22Rv1 (cell line): Measurements from ENCODE around the gene TK1.

Experiments
- ZFX ChIP-seq: fragments of 450-650 bp; IDR thresholded peaks from 2 replicates; pipeline ENCODE4 v1.6.1; 2017; ENCODE audit warnings: antibody characterized with exemption, borderline replicate concordance
- TF ChIP-seq, protein P1 (sequence below): fragments of 450-650 bp; IDR thresholded peaks from 2 replicates; pipeline ENCODE4 v1.5.1; 2017; ENCODE audit warnings: mild to moderate bottlenecking

DNA sequence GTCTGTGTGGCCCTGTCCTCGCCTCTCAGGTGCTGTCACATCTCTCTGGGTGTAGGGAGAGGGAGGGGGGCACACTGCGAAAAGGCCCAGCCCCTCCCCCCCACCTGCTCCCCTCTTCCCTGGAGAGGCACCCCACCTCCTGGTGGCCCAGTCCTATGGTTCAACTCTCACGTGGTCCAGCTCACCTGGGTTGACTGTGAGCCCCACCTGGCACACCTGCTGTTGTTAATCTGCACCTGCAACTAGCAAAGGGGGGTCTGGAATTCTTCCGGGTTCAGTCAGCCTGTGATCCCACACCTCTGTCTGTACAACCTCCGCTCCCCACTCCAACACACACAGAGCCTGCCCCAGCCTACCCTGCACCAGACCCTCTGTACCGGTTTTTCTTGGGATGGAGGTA, 20.4 kb downstream of the TK1 start:
- TF ChIP-seq, protein P1, sequence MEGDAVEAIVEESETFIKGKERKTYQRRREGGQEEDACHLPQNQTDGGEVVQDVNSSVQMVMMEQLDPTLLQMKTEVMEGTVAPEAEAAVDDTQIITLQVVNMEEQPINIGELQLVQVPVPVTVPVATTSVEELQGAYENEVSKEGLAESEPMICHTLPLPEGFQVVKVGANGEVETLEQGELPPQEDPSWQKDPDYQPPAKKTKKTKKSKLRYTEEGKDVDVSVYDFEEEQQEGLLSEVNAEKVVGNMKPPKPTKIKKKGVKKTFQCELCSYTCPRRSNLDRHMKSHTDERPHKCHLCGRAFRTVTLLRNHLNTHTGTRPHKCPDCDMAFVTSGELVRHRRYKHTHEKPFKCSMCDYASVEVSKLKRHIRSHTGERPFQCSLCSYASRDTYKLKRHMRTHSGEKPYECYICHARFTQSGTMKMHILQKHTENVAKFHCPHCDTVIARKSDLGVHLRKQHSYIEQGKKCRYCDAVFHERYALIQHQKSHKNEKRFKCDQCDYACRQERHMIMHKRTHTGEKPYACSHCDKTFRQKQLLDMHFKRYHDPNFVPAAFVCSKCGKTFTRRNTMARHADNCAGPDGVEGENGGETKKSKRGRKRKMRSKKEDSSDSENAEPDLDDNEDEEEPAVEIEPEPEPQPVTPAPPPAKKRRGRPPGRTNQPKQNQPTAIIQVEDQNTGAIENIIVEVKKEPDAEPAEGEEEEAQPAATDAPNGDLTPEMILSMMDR: no peak
- TF ChIP-seq ZFX: no peak
